Fibroblast of gingiva (primary cell): ENCODE results near the gene DGCR8.
A peak's percentile ranks its signal among the peaks of the same experiment; 100 is the strongest.
"Not testable (repeated sequence)": the region's sequence is repeated elsewhere in the genome, so short reads cannot be mapped to it uniquely, and the experiment has no call there.

ENCODE experiments used
- DNase-seq: peaks from one replicate; pipeline ENCODE4 v3.0.0-alpha.2; 2011; ENCODE audit warnings: low read depth

Gene DGCR8

DNA sequence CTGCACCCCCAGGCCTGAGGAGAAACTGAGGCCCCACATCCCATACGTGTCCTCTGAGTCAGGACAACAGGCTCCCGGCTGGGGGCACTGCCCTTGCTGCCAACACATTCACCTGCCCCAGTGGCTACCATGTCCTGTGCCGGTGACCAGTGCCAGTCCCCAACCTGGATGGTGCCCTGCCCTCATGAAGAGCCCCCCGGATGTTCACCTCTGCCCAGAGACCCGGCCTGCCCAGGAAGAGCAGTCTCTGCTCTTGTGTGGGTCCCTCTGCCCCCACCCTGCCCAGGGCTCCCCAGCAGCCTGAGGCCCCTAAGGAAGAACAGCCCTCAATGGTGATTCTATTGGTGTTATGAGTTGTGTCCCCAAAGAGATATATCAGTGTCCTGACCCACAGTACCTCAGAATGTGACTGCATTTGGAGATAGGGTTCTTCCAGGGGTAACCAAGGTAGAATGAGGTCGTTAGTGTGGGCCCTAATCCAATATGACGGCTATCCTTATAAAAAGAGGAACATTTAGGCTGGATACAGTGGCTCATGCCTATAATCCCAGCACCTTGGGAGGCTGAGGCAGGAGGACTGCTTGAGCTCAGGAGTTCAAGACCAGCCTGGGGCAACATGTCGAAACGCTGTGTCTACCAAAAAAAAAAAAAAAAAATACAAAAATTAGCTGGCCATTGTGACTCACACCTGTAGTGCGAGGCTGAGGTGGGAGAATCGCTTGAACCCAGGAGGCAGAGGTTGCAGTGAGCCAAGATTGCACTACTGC is 13.2 kb upstream of the DGCR8 start:
- no peak for DNase-seq

DNA sequence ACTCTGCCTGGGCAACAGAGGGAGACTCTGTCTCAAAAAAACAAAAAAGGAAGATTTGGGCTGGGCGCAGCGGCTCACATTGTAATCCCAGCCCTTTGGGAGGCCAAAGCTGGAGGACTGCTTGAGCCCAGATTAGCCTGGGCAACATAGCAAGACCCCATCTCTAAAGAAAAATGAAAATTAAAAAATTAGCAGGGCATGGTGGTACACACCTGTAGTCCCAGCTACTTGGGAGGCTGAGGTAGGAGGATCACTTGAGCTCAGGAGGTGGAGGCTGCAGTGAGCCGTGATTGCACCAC is 12.7 kb upstream of the DGCR8 start:
- DNase-seq = not testable (repeated sequence)

DNA sequence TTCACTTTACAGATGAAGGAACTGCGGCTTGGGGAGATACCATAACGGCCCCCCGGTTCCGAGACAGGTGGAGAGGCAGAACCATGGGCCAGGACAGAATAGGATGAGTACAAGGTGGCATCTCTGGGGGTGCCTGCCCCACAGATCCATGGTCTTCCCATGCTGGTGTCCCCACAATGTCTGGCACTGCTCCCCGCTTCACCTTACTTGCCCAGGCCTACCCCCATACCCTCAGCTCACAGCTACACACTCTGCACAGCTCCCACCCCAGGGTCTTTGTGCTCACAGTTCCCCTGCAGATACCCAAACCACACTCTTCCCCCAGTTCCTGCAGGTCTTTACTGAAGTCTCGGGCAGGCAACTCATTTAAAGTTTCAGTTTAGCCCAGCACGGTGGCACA is 11.4 kb upstream of the DGCR8 start:
- no peak for DNase-seq

DNA sequence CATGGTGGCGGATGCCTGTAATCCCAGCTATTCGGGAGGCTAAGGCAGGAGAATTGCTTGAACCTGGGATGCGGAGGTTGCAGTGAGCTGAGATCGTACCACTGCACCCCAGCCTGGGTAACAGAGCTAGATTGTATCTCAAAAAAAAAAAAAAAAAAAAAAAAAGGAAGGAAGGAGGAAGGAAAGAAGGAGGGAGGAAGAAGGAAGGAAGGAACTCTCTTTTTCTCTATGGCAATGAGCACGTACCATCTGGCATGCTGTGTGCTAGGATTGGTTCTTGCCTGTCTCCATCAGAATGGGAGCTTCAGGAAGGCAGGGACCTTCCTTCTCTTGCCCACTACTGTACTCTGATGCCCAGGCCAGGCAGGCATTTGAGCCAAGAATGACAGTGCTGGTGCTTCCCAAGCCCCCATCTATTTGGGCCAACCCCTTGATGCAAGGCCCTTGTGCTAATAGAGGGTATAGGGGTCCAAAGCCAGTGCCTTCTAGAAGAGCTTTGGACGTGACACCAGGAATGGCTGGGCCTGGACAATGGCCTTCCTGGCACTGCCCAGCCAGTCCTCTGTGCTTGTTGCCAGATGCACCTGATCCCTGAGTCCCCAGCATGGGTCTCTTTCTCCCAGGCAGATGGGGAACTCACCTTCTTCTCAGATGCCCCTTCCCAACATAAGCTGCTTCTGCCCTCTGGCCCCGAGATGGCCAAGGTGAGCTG is 10.6 kb upstream of the DGCR8 start:
- no peak for DNase-seq

DNA sequence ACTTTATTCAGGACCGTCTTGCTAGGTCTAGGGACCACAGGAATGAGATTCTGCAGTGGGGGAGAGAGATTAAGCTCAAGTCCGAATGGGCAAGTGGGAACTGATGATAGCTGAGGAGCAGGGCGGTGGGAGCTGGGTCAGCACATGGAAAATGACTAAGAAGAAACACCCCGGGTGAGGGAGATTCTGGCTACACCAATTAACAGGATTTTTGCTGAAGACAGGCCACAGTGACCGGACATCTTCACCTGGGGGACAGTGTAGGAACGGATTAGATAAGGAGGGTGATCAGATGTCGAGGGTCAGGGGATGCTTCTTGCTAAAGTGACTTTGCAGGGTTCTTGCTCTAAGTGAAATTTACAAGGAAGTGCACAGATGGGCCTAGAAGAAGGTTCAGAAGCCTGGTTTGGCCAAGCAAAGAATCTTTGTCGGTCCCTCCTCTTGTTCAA is 8.5 kb upstream of the DGCR8 start:
- DNase-seq = no peak

DNA sequence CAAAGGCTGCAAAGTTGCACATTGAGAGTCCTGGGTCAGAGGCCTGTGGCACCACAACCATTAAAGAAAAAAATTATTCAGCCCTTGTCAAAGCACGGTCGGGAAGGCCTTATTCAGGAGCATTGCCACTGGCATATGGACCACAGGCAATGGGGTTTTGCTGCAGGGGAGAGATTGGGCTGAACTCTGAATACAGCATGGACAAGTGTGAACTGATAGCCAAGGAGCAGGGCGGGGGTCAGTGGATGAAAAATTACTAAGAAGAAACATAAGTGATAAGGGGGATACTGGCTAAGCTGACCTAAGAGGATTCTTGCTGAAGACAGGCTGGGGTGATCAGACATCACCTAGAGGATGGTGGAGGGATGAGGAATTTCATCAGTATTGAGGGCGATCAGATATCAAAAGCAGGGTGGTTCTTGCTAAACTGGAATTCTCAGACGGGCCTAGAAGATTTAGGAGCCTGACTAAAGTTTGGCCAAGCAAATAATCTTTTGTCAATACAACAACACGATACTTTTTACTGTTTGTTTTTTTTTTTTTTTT is 3.3 kb upstream of the DGCR8 start:
- DNase-seq = no peak

DNA sequence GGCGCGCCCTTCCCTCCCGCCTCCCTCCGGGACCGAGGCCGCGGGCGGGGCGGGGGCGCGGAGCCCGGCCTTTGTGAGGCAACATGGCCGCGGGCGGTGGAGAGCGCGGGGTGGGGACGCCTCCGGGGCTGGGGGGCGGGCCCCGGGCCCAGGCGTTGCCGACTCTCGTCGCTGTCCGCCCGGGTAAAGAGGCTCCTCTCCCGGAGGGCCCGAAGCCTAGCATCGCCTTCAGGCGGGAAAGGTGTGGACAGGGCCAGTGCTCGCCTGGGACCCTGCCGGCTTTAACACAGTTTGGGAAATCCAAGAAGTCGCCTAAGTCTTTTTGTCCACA is 369 bp downstream of the DGCR8 start:
- peak; percentile 61 for DNase-seq

DNA sequence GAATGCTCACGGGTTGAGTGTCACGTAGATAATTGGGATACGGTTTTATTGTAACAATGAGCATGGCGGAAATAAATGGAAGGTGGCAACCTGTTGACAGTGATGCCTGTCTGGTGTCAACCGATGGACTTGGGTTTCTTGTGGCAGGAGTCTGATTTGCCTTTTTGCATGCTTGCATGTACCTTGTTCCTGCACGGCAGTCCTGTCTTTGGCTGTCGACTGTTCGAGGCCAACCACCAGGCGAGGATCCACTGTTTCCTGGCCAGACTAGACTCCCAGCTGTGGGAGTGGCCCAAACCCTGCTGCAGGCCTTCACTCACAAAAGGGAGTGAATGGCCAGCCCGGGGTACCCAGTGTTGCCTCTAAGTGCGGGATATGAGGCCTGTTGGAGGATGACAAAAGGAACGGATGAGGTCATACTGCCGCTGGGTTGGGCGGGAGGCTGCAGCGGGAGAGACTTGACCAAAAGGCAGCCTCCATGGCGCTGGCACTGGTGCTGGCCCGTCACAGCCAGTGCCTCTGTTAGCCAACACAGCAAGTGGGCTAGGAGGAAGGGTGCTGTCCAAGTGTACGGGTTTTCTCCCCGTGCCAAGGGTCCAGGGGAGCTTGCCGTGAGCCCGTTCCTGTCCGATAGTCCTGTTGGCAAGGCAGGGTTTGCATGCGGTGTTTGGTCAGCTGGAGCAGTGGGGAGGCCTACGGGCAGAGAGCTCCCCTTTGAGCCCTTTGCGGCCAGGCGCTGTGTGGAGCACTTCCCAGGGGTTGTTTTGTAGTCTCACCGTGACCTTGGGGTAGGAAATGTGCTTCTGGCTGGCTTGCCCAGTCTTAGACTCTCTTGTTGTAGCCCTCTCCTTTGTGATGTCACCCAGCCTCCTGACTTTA is 974 bp downstream of the DGCR8 start:
- peak; percentile 60 for DNase-seq

DNA sequence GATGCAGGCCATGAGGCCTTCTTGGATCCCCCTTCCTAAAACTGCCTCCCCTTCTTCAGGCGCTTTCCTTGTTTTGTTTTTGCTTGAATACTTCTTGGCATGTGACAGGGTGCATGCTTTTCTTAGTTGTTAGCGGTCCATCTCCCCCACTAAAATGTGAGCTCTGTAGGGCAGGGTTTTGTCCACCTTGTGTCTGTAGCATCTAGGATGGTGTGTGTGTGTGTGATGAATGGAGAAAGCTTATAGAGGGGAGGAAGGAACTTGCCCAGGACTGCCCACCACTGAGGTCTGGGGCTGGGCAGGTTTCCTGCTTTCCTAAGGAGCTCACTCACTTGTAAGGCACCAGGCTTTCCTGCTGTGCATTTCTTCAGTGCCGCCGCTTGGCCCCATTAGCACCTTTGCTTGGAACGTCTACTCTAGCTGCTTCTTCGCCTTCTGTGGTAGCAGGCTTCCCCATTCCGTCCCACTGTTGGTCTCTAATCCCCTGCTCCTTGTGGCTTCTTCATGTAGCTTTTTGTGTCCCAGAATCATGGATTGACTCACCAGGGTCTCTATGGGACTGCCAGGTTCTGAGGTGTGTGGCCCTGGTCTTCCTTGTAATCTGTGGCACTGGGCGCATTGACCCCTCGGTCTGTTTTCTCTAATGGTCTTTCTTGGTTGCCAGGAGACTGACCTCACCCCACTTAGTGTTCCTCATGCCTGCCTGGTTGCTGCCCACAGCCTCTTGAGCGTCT is 3.3 kb downstream of the DGCR8 start:
- DNase-seq = no peak

DNA sequence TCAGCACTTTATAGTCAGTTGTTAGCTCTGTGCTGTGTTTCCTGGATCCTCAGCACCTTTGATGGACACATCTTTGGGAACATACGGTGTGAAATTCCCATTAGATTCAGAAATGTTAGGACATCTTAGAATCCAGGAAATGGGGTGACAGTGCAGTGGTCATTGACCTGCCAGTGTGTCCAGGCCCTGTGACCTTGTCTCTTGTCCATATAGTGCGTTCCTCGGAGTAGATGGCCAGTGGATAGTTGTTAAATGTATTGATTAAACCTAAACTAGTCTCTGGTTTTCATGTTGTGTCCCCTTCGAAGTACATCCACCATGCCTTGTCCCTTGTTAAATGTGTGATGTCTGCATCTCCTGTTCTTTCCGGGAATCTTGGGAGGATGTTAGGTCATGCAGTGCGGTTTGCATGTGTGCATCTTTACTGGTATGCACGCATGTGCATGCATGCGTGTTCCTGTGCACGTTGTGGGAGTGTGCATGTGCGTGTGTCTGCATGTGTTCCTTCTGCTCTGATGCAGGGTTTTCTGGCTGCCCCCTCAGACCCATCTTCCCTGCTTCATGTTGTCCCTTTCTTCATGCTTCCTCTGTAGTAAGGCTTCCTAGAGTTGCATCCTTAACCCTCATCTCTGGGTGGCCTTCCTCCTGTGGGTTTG is 4.0 kb downstream of the DGCR8 start:
- no peak for DNase-seq

DNA sequence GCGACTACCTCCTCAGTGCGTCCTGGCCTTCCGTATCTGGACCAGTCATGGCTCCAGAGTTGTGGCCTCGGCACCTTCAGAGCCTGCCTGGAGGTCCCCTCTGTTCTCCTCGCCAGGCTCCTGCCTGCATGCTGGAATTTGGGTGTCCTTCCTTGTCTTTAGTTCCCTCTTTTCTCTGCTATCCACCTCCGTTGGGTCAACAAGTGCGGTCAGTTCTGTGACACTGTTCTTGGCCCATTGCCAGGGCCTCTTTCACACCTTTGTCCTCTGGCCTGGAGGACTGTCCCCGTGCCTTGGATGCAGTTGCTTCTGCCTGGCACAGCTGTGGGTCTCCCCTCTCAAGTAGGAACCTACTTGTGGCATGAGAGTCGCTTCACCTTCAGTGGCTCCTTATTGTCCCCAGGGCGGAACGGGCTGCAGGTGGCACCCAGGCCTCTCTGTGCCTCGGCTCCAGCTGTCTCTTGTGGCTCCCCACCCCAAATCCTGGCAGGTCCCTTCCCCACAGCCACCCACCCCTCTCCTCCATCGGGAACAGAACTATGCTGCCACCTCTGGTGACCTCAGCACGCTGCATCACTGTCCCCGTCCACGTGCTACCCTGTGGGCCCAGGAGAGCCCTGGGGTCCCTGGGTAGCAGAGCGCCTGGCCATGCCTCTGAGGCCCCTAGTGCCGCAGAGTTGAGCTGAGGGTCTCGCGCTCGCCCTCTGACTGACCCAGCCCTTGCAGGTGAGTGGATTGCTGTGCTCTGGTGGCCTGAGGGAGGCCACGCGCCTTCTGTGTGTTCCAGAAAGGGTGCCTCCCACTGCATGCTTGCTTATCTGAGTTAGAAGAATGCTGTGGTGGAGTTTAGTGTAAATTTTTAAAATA is 4.7 kb downstream of the DGCR8 start:
- no peak for DNase-seq

DNA sequence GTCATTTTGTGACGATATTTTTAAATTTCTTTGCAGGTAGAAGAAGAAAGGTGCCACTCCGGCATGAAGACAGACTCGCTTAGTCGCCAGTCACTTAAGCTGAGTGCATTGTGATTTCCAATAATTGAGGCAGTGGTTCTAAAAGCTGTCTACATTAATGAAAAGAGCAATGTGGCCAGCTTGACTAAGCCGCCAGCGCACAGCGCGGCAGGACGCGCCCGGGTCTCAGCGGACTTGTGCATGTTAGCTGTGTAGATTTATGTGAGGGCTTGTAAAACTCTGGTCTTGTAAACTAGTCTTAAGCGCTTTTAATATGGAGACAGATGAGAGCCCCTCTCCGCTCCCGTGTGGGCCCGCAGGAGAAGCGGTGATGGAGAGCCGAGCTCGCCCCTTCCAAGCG is 5.6 kb downstream of the DGCR8 start:
- DNase-seq = no peak

DNA sequence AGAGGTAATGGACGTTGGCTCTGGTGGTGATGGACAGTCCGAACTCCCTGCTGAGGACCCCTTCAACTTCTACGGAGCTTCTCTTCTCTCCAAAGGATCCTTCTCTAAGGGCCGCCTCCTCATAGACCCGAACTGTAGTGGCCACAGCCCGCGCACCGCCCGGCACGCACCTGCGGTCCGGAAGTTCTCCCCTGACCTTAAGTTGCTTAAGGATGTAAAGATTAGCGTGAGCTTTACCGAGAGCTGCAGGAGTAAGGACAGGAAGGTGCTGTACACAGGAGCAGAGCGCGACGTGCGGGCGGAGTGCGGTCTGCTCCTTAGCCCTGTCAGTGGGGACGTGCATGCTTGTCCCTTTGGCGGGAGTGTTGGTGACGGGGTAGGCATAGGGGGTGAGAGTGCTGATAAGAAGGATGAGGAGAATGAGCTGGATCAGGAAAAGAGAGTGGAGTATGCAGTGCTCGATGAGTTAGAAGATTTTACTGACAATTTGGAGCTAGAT is 6.1 kb downstream of the DGCR8 start:
- no peak for DNase-seq

DNA sequence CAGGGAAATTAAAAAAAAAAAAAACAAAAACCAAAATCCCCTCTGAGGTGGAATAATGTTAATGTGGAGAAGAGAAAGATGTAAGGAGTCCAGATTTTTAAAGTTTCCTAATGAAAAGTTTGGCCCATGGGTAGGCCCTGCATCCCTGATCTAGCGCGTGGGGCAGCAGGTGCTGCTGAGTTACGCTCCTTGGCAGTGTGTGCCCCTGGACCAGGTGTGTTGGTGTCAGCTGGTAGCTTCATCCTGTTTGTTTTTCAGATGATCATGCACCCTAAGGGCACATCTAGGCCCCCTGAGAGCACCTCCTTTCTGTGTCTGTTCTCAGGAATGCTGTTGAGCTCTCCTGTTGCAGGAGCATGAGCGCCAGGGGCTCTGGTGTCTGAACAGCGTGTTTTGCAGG is 6.7 kb downstream of the DGCR8 start:
- no peak for DNase-seq

DNA sequence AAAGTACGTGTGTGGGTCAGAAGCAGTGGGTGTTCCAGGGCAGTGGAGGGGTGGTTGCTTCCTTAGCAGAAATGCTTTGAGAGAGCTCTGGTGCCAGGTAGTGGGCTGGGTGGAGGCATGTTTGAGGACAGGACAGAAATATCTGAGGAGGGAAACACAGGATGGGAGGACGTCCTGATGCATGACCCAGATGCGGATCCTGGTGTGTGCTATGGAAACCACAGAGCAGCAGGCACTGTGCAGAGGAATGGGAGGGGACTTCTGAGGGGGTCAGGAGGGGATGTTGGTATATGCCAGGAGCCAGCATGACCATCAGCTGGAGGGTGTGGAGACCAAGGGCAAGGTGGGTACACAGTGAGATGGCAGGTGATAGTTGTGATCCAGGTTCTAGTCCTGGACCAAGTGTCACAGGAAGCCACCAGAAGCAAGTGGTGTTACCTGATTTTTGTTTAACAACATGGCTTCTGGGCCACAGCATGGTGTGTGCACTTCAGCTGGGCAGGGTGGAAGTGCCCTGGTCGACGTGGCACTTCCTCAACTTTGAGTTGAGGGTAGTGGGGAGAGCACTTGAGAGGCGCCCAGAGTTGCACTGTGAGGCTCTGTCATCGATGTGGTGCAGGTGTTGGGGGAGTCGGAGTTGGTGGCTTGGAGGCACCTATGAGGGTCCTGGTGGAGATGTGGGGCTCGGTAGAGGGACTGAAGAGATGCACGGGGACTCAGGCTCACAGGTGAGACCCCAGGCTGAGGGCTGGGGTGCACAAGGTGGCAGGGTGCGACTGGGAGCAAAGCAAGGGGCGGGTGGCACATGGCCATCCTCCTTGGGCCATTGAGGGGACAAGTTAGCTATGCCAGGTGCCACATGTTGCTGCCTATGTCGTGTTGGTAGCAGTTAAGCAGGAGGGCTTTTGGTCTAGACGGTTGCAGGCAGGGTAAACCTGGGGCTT is 7.5 kb downstream of the DGCR8 start:
- DNase-seq = no peak

DNA sequence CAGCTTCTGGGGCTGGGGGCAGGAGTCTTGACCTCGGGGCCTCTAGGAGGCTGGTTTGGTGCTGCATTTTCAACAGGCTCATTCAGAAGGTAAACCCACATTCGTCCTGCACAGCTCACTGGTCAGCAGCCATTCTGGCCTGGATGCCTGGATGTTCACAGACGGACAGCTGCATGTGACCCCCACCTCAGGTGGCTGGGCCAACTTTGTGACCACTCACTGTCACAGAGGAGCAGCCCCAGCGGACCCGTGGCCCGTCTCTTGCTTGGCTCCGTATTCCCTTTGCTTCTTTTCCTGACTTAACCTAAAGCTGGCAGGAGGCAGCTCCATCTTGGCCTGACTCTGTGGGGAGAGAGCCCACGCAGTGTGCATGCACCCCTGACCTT is 8.2 kb downstream of the DGCR8 start:
- DNase-seq = no peak

DNA sequence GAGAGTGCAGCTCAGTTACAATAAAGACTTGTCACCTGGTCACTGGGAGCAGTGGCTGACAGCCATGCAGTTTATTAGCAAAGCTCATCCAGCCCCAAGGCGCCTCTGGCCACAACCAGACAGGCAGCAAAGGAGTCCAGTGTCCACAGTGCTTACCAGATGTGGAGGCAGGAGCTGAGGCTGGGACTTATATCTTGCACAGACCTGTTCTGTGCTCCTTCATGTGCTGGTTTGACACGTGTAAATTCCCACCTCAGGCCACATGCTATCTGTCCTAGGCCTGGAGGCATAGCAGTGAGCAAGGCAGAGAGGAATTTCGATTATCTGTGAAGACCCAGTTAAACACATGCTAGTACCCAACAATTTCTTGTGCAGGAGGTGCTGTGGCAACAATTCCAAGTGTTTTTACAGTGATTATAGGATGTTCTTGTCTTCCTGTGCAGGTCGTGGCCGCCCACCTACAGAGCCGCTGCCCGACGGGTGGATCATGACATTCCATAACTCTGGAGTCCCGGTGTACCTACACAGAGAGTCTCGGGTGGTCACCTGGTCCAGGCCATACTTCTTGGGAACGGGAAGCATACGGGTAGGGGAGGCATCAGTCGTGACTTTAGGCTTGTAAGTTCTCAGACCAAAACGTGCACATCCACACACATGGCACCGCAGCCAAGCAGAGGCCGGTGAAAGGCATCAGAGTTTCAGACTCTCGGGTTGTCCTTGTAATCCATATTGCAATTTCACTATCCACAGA is 9.4 kb downstream of the DGCR8 start:
- DNase-seq = no peak

DNA sequence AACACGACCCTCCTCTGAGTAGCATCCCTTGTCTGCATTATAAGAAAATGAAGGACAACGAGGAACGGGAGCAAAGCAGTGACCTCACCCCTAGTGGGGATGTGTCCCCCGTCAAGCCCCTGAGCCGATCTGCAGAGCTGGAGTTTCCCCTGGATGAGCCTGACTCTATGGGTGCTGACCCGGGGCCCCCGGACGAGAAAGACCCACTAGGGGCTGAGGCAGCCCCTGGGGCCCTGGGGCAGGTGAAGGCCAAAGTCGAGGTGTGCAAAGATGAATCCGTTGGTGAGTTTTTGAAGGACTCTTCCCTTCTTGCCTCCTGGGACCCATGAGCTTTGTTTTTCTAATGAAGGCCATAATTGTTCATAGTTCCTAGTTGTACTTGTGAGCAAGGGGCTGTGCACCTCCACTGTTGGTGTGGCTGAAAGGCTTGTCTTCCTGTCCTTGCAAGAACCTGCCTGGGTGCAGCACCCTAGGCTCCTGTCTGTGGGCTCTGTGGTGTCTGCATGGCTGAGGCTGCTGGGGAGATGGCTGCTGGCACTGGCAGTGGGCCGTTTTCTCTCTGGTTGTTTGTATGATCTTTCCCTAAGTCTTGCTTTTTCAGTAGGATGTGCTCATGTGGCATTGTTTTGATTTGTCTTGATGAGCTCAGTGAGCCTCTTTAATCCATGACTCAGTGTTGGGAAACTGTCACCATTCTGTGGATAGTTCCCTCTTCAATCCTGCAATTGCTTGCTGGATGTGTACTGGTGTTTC is 10.1 kb downstream of the DGCR8 start:
- DNase-seq = peak; percentile 71
